Activated CD4-positive, alpha-beta memory T cell treated with anti-CD3 and anti-CD28 coated beads for 36 hours (primary cell): ENCODE measurements around the gene GBE1. TPM values are rescaled to one million over a fixed set of nuclear protein-coding genes. Genes with fewer than 3 reads are reported as not detected.
"Not testable (repeated sequence)": the region's sequence is repeated elsewhere in the genome, so short reads cannot be mapped to it uniquely, and the experiment has no call there.

Source experiments
- CTCF ChIA-PET: fragments of 350-600 bp; sonication (Branson Sonifier 250); formaldehyde crosslinking; loops from one replicate; lab custom pipeline; 2021; ENCODE audit warnings: antibody characterized with exemption, inconsistent platforms; lab: Charles Lee
- POLR2A ChIA-PET: fragments of 350-600 bp; sonication (Branson Sonifier 250); formaldehyde crosslinking; loops from one replicate; lab custom pipeline; 2021; ENCODE audit warnings: antibody characterized with exemption; lab: Charles Lee
- DNase-seq: peaks from one replicate; pipeline ENCODE4 v3.0.0-alpha.2; 2020
- H3K27ac Mint-ChIP-seq: one replicate; pipeline ENCODE4 v1.8.0; 2021; ENCODE audit warnings: mixed read lengths
- H3K27me3 Mint-ChIP-seq: one replicate; pipeline ENCODE4 v1.8.0; 2021; ENCODE audit warnings: mixed read lengths
- H3K36me3 Mint-ChIP-seq: one replicate; pipeline ENCODE4 v1.8.0; 2021; ENCODE audit warnings: mixed read lengths
- H3K4me1 Mint-ChIP-seq: one replicate; pipeline ENCODE4 v1.8.0; 2021; ENCODE audit warnings: low read depth, mixed read lengths
- H3K4me3 Mint-ChIP-seq: one replicate; pipeline ENCODE4 v1.8.0; 2021; ENCODE audit warnings: mild to moderate bottlenecking, mixed read lengths
- H3K9me3 Mint-ChIP-seq: one replicate; pipeline ENCODE4 v1.8.0; 2021; ENCODE audit warnings: mixed read lengths
- intact Hi-C: fragments of 100-400 bp; cut with micrococcal nuclease; formaldehyde crosslinking; loops from one replicate; pipeline ENCODE4 v1.15.1; 2023
- total RNA-seq, 2 experiments: library from RNA; stranded (reverse); gene quantifications; one replicate each; pipeline ENCODE4 v1.2.3, GENCODE V29; 2021

The GBE1 gene
- total RNA-seq, 2 experiments from 2014 or later: 30.5 to 30.6 TPM

DNA sequence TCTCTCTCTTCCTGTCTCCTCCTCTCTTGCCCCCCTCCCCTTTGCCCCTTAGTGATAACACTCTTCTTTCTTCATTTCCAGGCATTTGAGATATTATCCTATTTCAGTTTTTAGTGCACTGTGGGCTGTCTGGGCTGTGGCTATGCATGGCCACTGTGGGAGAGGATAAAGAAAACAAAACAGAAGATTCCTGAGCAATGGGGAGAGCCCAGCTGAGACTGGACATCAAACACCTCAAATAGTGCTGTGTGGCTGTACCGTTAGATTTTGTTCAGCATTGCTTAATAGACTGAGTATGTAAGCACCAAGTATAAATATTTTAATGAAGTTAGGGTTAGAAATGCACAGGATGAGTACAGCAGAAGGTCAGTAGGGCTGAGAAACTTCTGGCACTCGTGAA, 7.9 kb upstream of the GBE1 start:
- no peaks in the 10 kb centered on the region for H3K4me1 Mint-ChIP-seq
- no peaks in the 10 kb centered on the region for H3K9me3 Mint-ChIP-seq
- CTCF ChIA-PET: no interaction called here
- H3K36me3 Mint-ChIP-seq: no peaks in the 10 kb centered on the region
- POLR2A ChIA-PET: no interaction called here
- DNase-seq: no peak
- no peak overlapping the region for H3K27ac Mint-ChIP-seq
- intact Hi-C loops: no loop called here
- no peak overlapping the region for H3K4me3 Mint-ChIP-seq
- H3K27me3 Mint-ChIP-seq: peaks cover 4% of the 10 kb centered on the region

DNA sequence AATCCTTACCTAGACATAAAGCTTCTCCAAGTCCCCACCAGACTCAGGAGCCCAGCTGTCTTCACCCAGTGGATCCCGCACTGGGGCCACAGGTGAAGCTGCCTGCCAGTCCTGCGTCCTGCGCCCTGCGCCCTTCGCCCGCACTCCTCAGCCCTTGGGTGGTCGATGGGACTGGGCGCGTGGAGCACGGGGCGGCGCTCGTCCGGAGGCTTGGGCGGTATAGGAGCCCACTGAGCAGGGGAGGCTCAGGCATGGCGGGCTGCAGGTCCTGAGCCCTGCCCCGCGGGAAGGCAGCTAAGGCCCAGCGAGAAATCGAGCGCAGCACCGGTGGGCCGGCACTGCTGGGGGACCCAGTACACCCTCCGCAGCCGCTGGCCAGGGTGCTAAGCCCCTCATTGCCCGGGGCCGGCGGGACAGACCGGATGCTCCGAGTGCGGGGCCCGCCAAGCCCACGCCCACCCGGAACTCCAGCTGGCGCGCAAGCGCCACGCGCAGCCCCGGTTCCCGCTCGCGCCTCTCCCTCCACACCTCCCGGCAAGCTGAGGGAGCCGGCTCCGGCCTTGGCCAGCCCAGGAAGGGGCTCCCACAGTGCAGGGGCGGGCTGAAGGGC, 5.9 kb upstream of the GBE1 start:
- H3K27me3 Mint-ChIP-seq, POLR2A ChIA-PET, H3K36me3 Mint-ChIP-seq, CTCF ChIA-PET, H3K4me3 Mint-ChIP-seq, H3K27ac Mint-ChIP-seq, H3K4me1 Mint-ChIP-seq, intact Hi-C loops, H3K9me3 Mint-ChIP-seq, DNase-seq: not testable (repeated sequence)

DNA sequence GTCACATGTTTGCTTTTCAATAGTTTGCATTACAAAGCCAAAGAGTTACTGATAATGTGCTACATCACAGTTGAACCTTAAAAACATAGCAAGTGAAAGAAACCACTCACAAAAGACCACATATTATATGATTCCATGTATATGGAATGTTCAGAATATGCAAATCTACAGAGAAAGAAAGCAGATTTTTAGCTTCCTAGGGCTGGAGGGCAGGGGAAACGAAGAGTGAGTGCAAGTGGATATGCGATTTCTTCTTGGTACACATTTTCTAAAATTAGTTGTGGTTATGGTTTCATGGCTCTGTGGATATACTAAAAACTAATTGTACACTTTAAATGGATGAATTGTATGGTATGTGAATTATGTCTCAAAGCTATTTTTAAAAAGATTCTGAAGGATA, 4.0 kb upstream of the GBE1 start:
- no peaks in the 10 kb centered on the region for H3K9me3 Mint-ChIP-seq
- H3K27ac Mint-ChIP-seq: no peak overlapping the region
- intact Hi-C loops: no loop called here
- H3K36me3 Mint-ChIP-seq: peaks cover 2% of the 10 kb centered on the region
- no peak for DNase-seq
- H3K27me3 Mint-ChIP-seq: peaks cover 4% of the 10 kb centered on the region
- POLR2A ChIA-PET: no interaction called here
- H3K4me3 Mint-ChIP-seq: no peak overlapping the region
- H3K4me1 Mint-ChIP-seq: peaks cover 12% of the 10 kb centered on the region
- CTCF ChIA-PET: no interaction called here

DNA sequence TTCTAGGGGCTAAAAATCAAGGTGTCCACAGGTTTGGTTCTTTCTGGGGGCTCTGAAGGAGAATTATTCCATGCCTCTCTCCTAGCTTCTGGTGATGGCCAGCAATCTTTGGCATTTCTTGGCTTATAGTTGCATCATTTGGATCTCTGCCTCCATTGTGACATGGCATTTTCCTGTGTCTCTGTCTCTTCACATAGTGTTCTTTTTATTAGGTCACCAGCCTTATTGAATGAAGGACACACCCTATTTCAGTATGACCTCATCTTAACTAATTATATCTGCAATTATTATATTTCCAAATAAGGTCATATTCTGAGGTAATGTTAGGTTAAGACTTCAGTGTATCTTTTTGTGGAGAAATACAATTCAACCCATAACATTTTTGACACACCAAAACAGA, 3.2 kb upstream of the GBE1 start:
- Mint-ChIP-seq H3K27ac (no peak overlapping the region), H3K27me3 (peaks cover 4% of the 10 kb centered on the region), H3K4me3 (no peak overlapping the region), H3K9me3 (no peaks in the 10 kb centered on the region), H3K36me3 (peaks cover 5% of the 10 kb centered on the region), H3K4me1 (peaks cover 17% of the 10 kb centered on the region)
- intact Hi-C loops: loop anchor here (5.0 kb wide), 1 partner anchor 368 kb away; no protein-coding TSS in a partner anchor
- POLR2A ChIA-PET: no interaction called here
- CTCF ChIA-PET: no interaction called here
- no peak for DNase-seq

DNA sequence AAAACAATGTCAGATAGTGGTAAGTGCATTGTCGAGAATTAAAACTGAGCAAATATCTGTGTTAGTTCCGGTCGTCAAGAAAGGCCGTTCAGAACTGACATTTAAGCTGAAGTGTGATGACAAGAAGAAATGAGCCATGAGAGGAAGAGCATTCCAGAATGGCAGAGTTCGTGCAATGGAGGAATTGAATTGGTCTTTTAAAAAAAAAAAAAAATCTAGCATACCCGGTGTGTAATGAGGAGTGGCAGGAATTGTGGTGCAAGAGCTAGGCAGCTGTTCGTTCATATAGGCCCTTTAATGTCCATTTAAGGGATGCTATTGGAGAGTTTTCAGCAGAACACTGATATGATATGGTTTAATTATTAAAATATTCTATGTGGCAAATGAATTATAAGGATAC, 2.6 kb upstream of the GBE1 start:
- Mint-ChIP-seq H3K9me3 (no peaks in the 10 kb centered on the region), H3K27ac (no peak overlapping the region), H3K4me3 (no peak overlapping the region), H3K36me3 (peaks cover 10% of the 10 kb centered on the region), H3K4me1 (peaks cover 17% of the 10 kb centered on the region), H3K27me3 (peaks cover 4% of the 10 kb centered on the region)
- ChIA-PET CTCF (no interaction called here), POLR2A (no interaction called here)
- intact Hi-C loops: loop anchor here (5.0 kb wide), 1 partner anchor 368 kb away; no protein-coding TSS in a partner anchor
- no peak for DNase-seq

DNA sequence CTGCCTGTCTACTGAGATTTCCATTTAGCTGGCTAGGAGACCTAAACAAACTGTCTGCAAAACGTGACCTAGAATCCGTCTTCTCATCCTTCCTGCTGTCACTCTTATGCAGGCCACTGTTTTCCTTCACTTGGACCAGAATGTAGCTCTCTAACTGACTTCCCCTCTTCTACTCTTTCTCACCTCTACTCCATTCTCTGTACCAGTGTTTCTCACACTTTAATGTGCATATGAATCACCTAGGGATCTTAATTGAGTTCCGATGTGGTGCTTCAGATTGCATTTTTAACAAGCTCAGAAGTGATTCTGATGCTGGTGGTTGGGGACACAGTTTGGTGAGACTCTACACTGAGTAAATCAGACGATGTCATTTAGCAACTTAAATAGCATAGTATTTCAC, 1.6 kb upstream of the GBE1 start:
- intact Hi-C loops: loop anchor here (5.0 kb wide), 1 partner anchor 369 kb away; no protein-coding TSS in a partner anchor
- no peak for DNase-seq
- H3K4me1 Mint-ChIP-seq: peaks cover 22% of the 10 kb centered on the region
- peaks cover 18% of the 10 kb centered on the region for H3K36me3 Mint-ChIP-seq
- CTCF ChIA-PET: interaction anchor here (1.6 kb wide), 1 partner anchor 14 kb away, joined by 4 read pairs; no protein-coding TSS in a partner anchor
- H3K4me3 Mint-ChIP-seq: peak overlapping the region; percentile 16
- H3K27ac Mint-ChIP-seq: peak overlapping the region; percentile 23
- no peaks in the 10 kb centered on the region for H3K9me3 Mint-ChIP-seq
- POLR2A ChIA-PET: no interaction called here
- H3K27me3 Mint-ChIP-seq: peaks cover 1% of the 10 kb centered on the region

DNA sequence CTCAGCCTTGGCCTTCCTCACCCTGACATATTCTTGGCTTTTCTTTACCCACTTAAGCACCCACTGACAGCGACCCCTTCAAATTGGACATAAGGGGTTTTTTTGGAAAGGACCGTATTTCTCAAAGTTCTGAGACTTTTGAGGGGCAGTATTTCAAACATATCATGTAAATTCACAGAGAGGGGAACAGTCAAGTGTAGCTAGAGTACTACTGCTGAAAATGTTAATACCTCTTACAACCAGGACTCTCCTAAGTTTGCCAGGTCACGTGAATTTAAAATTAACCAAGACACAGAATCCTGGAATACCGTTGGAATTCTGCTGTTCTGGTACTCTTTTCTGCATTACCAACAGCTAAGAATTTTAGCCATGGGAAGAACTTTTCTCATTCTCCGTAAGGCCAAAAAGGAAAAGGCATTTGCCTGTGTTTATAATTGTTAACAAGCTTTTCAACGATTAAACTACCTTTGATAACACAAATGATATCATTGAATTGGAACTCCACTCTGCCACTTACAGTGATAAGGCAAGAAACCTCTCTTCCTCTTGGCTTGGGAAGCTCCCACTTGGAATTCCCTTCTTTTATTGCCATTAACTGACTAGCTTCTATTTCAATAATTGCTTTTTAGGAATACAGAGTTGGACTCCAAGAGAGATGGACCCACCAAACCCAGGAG, 597 bp upstream of the GBE1 start:
- H3K27ac Mint-ChIP-seq: peak overlapping the region; percentile 91
- H3K36me3 Mint-ChIP-seq: peaks cover 25% of the 10 kb centered on the region
- H3K9me3 Mint-ChIP-seq: no peaks in the 10 kb centered on the region
- POLR2A ChIA-PET: no interaction called here
- peak overlapping the region; percentile 91 for H3K4me3 Mint-ChIP-seq
- CTCF ChIA-PET: interaction anchor here (1.6 kb wide), 1 partner anchor 14 kb away, joined by 4 read pairs; no protein-coding TSS in a partner anchor
- H3K27me3 Mint-ChIP-seq: no peaks in the 10 kb centered on the region
- intact Hi-C loops: loop anchor here (1.0 to 5.0 kb wide), 3 partner anchors 180 to 370 kb away; no protein-coding TSS in a partner anchor
- H3K4me1 Mint-ChIP-seq: peaks cover 25% of the 10 kb centered on the region
- no peak for DNase-seq

DNA sequence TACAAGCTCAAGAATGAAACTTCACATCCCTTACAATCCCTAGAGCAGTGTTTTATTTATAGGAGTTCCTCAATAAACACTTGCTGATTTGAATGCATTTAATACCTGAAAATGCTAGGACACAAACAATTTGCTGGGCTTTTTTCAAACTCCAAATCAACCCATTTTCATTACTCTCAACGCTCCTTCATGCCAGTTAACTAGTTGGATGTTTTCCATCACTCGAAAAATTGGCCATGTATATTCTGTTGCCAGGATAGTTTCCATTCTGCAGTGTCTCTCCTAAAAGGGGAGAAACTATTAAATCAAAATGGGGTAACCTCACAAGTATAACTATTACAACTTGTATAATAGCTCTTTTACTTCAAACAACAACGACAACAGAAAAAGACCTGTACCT, 1.2 kb downstream of the GBE1 start:
- no peaks in the 10 kb centered on the region for H3K9me3 Mint-ChIP-seq
- DNase-seq: no peak
- CTCF ChIA-PET: interaction anchor here (0.6 kb wide), 1 partner anchor 213 kb away, joined by 3 read pairs; no protein-coding TSS in a partner anchor
- H3K27me3 Mint-ChIP-seq: no peaks in the 10 kb centered on the region
- peak overlapping the region; percentile 98 for H3K27ac Mint-ChIP-seq
- peaks cover 25% of the 10 kb centered on the region for H3K4me1 Mint-ChIP-seq
- intact Hi-C loops: loop anchor here (5.0 kb wide), 1 partner anchor 372 kb away; no protein-coding TSS in a partner anchor
- peaks cover 25% of the 10 kb centered on the region for H3K36me3 Mint-ChIP-seq
- H3K4me3 Mint-ChIP-seq: peak overlapping the region; percentile 91
- POLR2A ChIA-PET: no interaction called here

DNA sequence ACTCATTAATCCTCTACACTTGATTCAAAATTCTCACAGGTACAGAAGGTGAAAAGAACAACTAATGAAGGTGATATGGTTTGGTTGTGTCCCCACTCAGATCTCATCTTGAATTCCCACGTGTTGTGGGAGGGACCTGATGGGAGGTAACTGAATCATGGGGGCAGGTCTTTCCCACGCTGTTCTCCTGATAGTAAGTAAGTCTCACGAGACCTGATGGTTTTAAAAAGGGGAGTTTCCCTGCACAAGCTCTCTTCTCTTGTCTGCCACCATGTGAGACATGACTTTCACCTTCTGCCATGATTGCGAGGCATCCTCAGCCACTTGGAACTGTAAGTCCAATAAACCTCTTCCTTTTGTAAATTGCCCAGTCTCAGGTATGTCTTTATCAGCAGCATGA, 2.7 kb downstream of the GBE1 start:
- Mint-ChIP-seq H3K4me1 (peaks cover 25% of the 10 kb centered on the region), H3K36me3 (peaks cover 38% of the 10 kb centered on the region), H3K9me3 (peaks cover 12% of the 10 kb centered on the region)
- intact Hi-C loops, H3K4me3 Mint-ChIP-seq, CTCF ChIA-PET, DNase-seq, POLR2A ChIA-PET, H3K27ac Mint-ChIP-seq, H3K27me3 Mint-ChIP-seq: not testable (repeated sequence)

DNA sequence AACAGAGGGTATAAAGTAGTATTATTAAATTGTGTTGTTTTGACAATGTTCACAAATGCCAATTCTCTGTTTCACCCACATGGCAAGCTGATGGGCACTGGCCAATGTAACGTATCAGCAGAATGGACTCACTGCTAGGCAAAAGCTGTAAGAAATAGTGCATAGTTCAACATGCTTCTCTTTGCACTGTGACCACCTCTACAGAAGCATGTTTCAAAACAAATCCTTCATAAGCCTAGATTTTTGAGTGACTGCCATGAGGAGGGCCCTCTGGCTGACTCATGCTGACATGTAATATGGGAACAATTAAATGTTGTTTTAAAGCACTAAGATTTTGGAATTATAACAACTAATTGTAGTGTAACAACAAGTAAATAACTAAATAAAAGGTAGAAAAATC, 3.2 kb downstream of the GBE1 start:
- Mint-ChIP-seq H3K27ac (no peak overlapping the region), H3K9me3 (peaks cover 12% of the 10 kb centered on the region), H3K4me3 (no peak overlapping the region), H3K27me3 (no peaks in the 10 kb centered on the region), H3K4me1 (peaks cover 25% of the 10 kb centered on the region), H3K36me3 (peaks cover 39% of the 10 kb centered on the region)
- intact Hi-C loops: no loop called here
- no peak for DNase-seq
- CTCF ChIA-PET: no interaction called here
- POLR2A ChIA-PET: no interaction called here

DNA sequence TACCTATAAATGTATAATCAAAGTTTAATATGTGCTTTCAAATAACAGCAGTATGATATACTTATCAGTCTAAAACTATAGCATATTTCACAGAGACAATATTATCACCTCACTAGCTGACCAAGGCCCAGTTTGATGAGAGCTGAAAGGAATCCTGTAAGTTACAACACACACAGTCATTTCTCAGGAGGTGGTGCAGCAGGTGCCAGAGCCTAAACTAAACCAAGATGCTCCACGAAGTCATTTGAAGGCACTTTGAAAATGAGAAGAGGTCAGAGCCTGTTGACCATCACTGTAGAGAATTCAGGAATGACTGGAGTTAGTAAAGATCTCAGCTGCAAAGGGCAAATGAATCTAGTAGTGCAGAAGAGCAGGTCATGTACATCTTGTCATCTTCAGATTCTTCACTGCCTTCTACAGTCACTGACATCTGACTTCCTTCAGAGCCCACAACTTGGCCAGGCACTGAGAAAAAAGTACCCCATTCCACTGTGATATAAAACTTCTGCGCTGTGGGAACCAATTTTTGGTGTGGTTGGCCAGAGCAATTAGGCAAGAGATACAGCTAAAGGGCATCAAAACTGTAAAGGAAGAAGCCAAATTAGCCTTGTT, 7.9 kb downstream of the GBE1 start:
- CTCF ChIA-PET: no interaction called here
- Mint-ChIP-seq H3K27ac (no peak overlapping the region), H3K4me3 (no peak overlapping the region), H3K27me3 (no peaks in the 10 kb centered on the region), H3K36me3 (peaks cover 24% of the 10 kb centered on the region), H3K9me3 (peaks cover 12% of the 10 kb centered on the region), H3K4me1 (peaks cover 4% of the 10 kb centered on the region)
- POLR2A ChIA-PET: no interaction called here
- intact Hi-C loops: no loop called here
- no peak for DNase-seq

DNA sequence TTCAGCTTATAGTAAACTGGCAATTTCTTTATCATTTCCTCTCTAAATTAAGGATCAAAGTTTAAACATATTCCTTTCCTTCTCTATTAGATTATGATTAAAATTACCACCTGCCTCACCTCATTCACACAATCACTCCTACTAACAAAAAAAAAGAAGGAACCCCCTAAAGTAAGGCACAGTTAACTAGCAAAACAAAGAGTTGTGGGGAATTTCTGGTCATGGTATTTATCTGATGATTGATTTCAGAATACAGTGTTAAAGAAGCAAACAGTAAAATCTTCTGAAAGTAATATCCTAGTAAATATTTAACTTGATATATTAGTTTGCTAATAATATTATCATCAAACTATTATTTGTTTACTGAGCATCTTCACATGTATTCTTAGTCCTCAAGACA, 8.8 kb downstream of the GBE1 start:
- H3K27ac Mint-ChIP-seq: no peak overlapping the region
- ChIA-PET POLR2A (no interaction called here), CTCF (no interaction called here)
- no peaks in the 10 kb centered on the region for H3K4me1 Mint-ChIP-seq
- intact Hi-C loops: no loop called here
- H3K36me3 Mint-ChIP-seq: peaks cover 17% of the 10 kb centered on the region
- no peak overlapping the region for H3K4me3 Mint-ChIP-seq
- no peaks in the 10 kb centered on the region for H3K27me3 Mint-ChIP-seq
- no peak for DNase-seq
- peaks cover 12% of the 10 kb centered on the region for H3K9me3 Mint-ChIP-seq
